ENCODE measurements around the gene SMIM27. TPM values are rescaled to one million over a fixed set of nuclear protein-coding genes. Genes with fewer than 3 reads are reported as not detected.

The SMIM27 gene
- total RNA-seq, 1 experiment from 2014 or later: 15.7 TPM

DNA sequence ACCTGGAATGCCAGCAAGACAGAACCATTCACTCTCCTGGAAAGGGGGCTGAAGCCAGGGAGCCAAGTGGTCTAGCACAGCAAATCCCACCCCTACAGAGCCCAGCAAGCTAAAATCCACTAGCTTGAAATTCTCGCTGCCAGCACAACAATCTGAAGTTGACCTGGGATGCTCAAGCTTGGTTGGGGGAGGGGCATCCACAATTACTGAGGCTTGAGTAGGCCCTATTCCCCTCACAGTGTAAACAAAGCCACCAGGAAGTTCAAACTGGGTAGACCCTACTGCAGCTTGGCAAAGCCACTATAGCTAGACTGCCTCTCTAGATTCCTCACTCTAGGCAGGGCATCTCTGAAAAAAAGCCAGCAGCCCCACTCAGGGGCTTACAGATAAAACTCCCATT is 43.4 kb upstream of the SMIM27 start:
- peaks cover 8 to 10% of the 10 kb centered on the region in 2 experiments; a peak in 3 of 4 replicates for H3K4me1 Mint-ChIP-seq
- Histone ChIP-seq H3K23me2 (ENCODE audit: insufficient read length, low read depth, low read length, poor library complexity, severe bottlenecking) (no peaks in the 10 kb centered on the region), H2AK5ac (ENCODE audit: insufficient read length, low read length) (no peak overlapping the region), H2BK20ac (ENCODE audit: low read depth, low read length, poor library complexity, severe bottlenecking) (no peak overlapping the region), H2BK5ac (ENCODE audit: insufficient read length, low read length) (no peak overlapping the region), H3T11ph (ENCODE audit: low read length) (no peak overlapping the region), H4K8ac (replicated peaks; ENCODE audit: insufficient read length, low read depth, low read length) (no peak overlapping the region), H2AFZ (ENCODE audit: low read length) (no peak overlapping the region), H3K27me3 (ENCODE audit: insufficient read depth, low read length) (no peaks in the 10 kb centered on the region), H3K79me2 (ENCODE audit: insufficient read depth, low read length) (no peaks in the 10 kb centered on the region), H3K4me1 (ENCODE audit: insufficient read depth, low read length) (peaks cover 5% of the 10 kb centered on the region; the same call in 1 of the 2 replicates), H3K79me1 (ENCODE audit: insufficient read depth, low read depth, low read length, poor library complexity, severe bottlenecking) (no peaks in the 10 kb centered on the region), H3K9me3 (ENCODE audit: control insufficient read depth, low read depth, low read length) (no peaks in the 10 kb centered on the region), H4K91ac (ENCODE audit: insufficient read length, low read depth, low read length) (no peak overlapping the region), H3K9ac (ENCODE audit: extremely low read depth, insufficient read length, low read length) (no peak overlapping the region), H3K4me2 (ENCODE audit: insufficient read depth, insufficient read length, low read length) (no peak overlapping the region), H3K18ac (ENCODE audit: insufficient read length, low read depth, low read length) (no peak overlapping the region), H2BK120ac (ENCODE audit: low read depth, low read length, poor library complexity, severe bottlenecking) (no peak overlapping the region), H3K56ac (ENCODE audit: insufficient read length, low read depth, low read length) (no peak overlapping the region), H3K27ac (ENCODE audit: insufficient read length, low read depth, low read length) (no peak overlapping the region), H4K5ac (ENCODE audit: insufficient read length, low read depth, low read length) (no peak overlapping the region), H2BK15ac (ENCODE audit: low read depth, low read length) (no peak overlapping the region), H2BK12ac (ENCODE audit: insufficient read length, low read depth, low read length) (no peak overlapping the region), H4K20me1 (ENCODE audit: control insufficient read depth, insufficient read depth, insufficient read length) (no peaks in the 10 kb centered on the region), H3K14ac (ENCODE audit: insufficient read depth, low read length) (no peak overlapping the region; the same call in 1 of the 2 replicates), H3K23ac (ENCODE audit: insufficient read length, low read depth, low read length) (no peak overlapping the region), H3K4ac (ENCODE audit: low read depth, low read length) (no peak overlapping the region)
- H3K27ac Mint-ChIP-seq: peak overlapping the region in 2 of 3 experiments; percentile 48 to 49; a peak in 3 of 7 replicates
- H3K4me3 Mint-ChIP-seq: no peak overlapping the region
- WGBS (ENCODE audit: extremely low coverage, insufficient read length, low lambda C conversion rate): no CpG with 5 or more reads among the region's 1 CpG
- peak; percentile 40 for DNase-seq
- peaks cover 13 to 17% of the 10 kb centered on the region in 2 experiments; a peak in 4 of 5 replicates for H3K9me3 Mint-ChIP-seq
- TF ChIP-seq, protein P1, sequence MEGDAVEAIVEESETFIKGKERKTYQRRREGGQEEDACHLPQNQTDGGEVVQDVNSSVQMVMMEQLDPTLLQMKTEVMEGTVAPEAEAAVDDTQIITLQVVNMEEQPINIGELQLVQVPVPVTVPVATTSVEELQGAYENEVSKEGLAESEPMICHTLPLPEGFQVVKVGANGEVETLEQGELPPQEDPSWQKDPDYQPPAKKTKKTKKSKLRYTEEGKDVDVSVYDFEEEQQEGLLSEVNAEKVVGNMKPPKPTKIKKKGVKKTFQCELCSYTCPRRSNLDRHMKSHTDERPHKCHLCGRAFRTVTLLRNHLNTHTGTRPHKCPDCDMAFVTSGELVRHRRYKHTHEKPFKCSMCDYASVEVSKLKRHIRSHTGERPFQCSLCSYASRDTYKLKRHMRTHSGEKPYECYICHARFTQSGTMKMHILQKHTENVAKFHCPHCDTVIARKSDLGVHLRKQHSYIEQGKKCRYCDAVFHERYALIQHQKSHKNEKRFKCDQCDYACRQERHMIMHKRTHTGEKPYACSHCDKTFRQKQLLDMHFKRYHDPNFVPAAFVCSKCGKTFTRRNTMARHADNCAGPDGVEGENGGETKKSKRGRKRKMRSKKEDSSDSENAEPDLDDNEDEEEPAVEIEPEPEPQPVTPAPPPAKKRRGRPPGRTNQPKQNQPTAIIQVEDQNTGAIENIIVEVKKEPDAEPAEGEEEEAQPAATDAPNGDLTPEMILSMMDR (conservative IDR thresholded peaks at IDR 0.05): no peak
- H3K36me3 Mint-ChIP-seq (ENCODE audit: insufficient read depth in 1 of 3, low read depth in 3 of 3): peaks cover 3 to 4% (median 4%) of the 10 kb centered on the region in 3 experiments; a peak in 4 of 7 replicates
- peaks cover 2% of the 10 kb centered on the region; the same call in 1 of the 2 replicates for H3K27me3 Mint-ChIP-seq (ENCODE audit: low read depth)
